ENCODE measurements around the gene PPTC7. TPM values are rescaled to one million over a fixed set of nuclear protein-coding genes. Genes with fewer than 3 reads are reported as not detected.
A peak's percentile ranks its signal among the peaks of the same experiment; 100 is the strongest.

Gene PPTC7
- total RNA-seq, 1 donor from 2014 or later, result 12.3 TPM

DNA sequence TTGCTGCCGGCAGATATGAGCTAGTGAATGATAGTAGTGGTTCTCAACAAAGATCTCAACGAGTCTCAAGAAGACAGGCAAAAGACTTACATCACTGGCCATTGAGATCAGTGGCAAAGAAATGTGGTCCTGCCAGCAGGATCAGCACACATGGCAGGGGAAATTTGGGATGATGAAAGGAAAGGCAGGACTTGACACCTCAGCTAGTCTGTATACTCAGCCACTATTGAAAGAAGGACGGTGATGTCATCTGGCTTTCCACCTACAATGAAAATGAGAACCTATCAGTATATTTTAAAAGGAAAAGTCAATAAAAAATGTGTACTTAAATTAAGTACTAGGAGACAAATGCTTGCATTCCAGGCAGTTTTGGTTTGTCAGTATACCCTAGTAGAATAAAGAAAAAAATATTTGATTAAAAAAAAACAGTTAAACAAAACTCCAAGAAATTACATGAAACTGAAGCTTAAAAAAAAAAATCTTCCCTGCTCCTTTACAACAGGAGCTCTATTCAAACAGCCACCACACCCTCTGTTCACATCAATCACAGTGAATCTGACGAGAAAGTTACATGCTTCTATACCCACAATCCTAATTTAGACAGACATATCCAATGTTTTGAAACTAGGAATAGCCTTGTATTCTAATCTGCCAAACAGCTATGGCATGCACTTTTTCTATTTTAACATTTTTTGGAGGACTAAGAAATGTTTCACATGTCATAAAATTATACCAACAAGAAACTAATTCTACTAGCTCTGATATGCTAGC lies 46.1 kb downstream of the PPTC7 start:
- H3K36me3 ChIP-seq, result peaks cover 0 to 5% of the 10 kb centered on the region in 2 donors
- intact Hi-C loops (cut with DNase I), result loop anchor here (2.0 kb wide), 1 partner anchor 46 kb away; the partner anchor contains the start of gene PPTC7
- peaks cover 0 to 12% of the 10 kb centered on the region in 2 donors for H3K4me1 ChIP-seq
- peak overlapping the region; percentile 2 to 44 for H3K4me3 ChIP-seq
- peak overlapping the region; percentile 75 to 76 for H3K27ac ChIP-seq
- TF ChIP-seq CTCF (IDR thresholded peaks at IDR 0.05), result no peak
- no peak for DNase-seq (ENCODE audit: low spot score in 2 of 2)
- no peaks in the 10 kb centered on the region for H3K9me3 ChIP-seq
- no peaks in the 10 kb centered on the region for H3K27me3 ChIP-seq

GRCh38 chr12:110534811-110535210 lies 48.3 kb downstream of the PPTC7 start:
- H3K27me3 ChIP-seq, result no peaks in the 10 kb centered on the region
- TF ChIP-seq CTCF (IDR thresholded peaks at IDR 0.05), result no peak
- H3K4me1 ChIP-seq, result peaks cover 3 to 12% of the 10 kb centered on the region in 2 donors
- no peak for DNase-seq (ENCODE audit: low spot score in 2 of 2)
- H3K36me3 ChIP-seq, result peaks cover 0 to 5% of the 10 kb centered on the region in 2 donors
- intact Hi-C loops (cut with DNase I), result no loop called here
- no peak overlapping the region for H3K4me3 ChIP-seq
- no peak overlapping the region for H3K27ac ChIP-seq
- no peaks in the 10 kb centered on the region for H3K9me3 ChIP-seq

DNA sequence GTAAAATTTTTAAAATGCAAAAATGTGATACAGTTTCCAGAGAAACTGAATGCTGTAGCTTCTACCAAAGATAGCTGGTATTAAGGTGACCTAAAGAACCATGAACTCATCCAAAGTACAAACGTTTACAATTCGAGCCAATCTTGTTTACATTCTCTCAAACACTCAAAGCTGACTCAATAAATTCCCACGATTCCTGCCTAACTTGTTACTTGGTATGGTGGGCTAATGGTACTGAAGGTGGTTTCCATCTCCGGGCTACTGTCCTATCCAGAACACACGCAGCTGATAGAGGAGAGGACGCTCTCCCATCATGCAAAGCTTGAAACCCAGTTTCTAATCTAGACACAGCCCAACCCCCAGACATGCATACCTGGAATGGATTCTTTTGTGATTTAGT lies 49.5 kb downstream of the PPTC7 start:
- no peak for TF ChIP-seq CTCF (IDR thresholded peaks at IDR 0.05)
- no peaks in the 10 kb centered on the region for H3K9me3 ChIP-seq
- peaks cover 0 to 5% of the 10 kb centered on the region in 2 donors for H3K36me3 ChIP-seq
- no peaks in the 10 kb centered on the region for H3K27me3 ChIP-seq
- H3K4me1 ChIP-seq, result peaks cover 3 to 12% of the 10 kb centered on the region in 2 donors
- intact Hi-C loops (cut with DNase I), result no loop called here
- no peak for DNase-seq (ENCODE audit: low spot score in 2 of 2)
- no peak overlapping the region for H3K4me3 ChIP-seq
- no peak overlapping the region for H3K27ac ChIP-seq

DNA sequence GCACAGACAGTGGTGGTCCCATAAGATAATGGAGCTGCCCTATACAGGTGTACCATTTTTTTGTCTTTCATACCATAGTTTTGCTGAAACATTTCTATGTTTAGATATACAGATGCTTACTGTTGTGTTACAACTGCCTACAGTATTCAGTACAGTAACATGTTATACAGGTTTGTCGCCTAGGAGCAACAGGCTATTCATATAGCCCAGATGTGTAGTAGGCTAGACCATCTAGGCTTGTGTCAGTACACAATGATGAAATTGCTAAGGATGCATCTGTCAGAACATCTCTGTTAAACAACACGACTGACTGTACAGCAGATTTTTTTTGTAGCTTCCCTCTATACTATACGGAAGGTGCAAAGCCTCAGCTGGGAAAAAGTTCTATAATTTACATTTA lies 50.5 kb downstream of the PPTC7 start:
- TF ChIP-seq CTCF (IDR thresholded peaks at IDR 0.05), result no peak
- Histone ChIP-seq H3K27ac (no peak overlapping the region), H3K4me3 (no peak overlapping the region), H3K4me1 (peaks cover 3 to 5% of the 10 kb centered on the region in 2 donors), H3K9me3 (no peaks in the 10 kb centered on the region), H3K36me3 (peaks cover 0 to 5% of the 10 kb centered on the region in 2 donors), H3K27me3 (no peaks in the 10 kb centered on the region)
- intact Hi-C loops (cut with DNase I), result no loop called here
- DNase-seq (ENCODE audit: low spot score in 2 of 2), result no peak

- H3K9me3 ChIP-seq, result no peaks in the 10 kb centered on the region
Observed at GRCh38 chr12:110531741-110532333, 51.3 kb downstream of the PPTC7 start.

More at GRCh38 chr12:110531741-110532333, 51.3 kb downstream of the PPTC7 start:
- no peak overlapping the region for H3K27ac ChIP-seq
- TF ChIP-seq CTCF (IDR thresholded peaks at IDR 0.05), result no peak
- peaks cover 3% of the 10 kb centered on the region in 2 donors for H3K4me1 ChIP-seq
- no peak for DNase-seq (ENCODE audit: low spot score in 2 of 2)
- no peaks in the 10 kb centered on the region for H3K27me3 ChIP-seq
- H3K4me3 ChIP-seq, result no peak overlapping the region
- H3K36me3 ChIP-seq, result peaks cover 0 to 5% of the 10 kb centered on the region in 2 donors
- intact Hi-C loops (cut with DNase I), result no loop called here

Data from ascending aorta (tissue), 2 donors.